Measurements from ENCODE around the gene MOXD1. TPM values are rescaled to one million over a fixed set of nuclear protein-coding genes. Genes with fewer than 3 reads are reported as not detected.
A peak's percentile ranks its signal among the peaks of the same experiment; 100 is the strongest.

MOXD1 gene
- total RNA-seq, 4 donors from 2014 or later: 5.5 to 16.3 (median 8.3) TPM; not detected in 1

GRCh38 chr6:132286298-132287019 is 114.8 kb downstream of the MOXD1 start:
- Histone ChIP-seq H3K27ac (peak overlapping the region in 1 of 4 donors; percentile 6), H3K4me3 (no peak overlapping the region), H3K36me3 (no peaks in the 10 kb centered on the region), H3K27me3 (no peaks in the 10 kb centered on the region), H3K4me1 (peaks cover 0 to 15% (median 0%) of the 10 kb centered on the region in 4 donors), H3K9me3 (no peaks in the 10 kb centered on the region)
- WGBS, 2 donors (ENCODE audit: low coverage in 1 of 2): 46 to 67% methylated on average over 5 of the region's 5 CpGs
- intact Hi-C loops (cut with DNase I; ENCODE audit: low total_unique reads): loop anchor here (10.0 kb wide), 1 partner anchor 198 kb away; no protein-coding TSS in a partner anchor
- peak; percentile 16 for DNase-seq
- TF ChIP-seq POLR2AphosphoS5 (IDR thresholded peaks at IDR 0.05) (no peak), EP300 (IDR thresholded peaks at IDR 0.05; ENCODE audit: low read depth) (no peak), CTCF (IDR thresholded peaks at IDR 0.05) (no peak), POLR2A (IDR thresholded peaks at IDR 0.05) (no peak)
- in situ Hi-C loops (cut with MboI; ENCODE audit: low pct_ligation_motif_present in 1 of 4, low pct_unique_long_range_greater_than_20kb in 1 of 4, low sequenced_read_pairs in 3 of 4): no loop called here

GRCh38 chr6:132285004-132285780 is 116.1 kb downstream of the MOXD1 start:
- DNase-seq: no peak
- H3K4me3 ChIP-seq: no peak overlapping the region
- no peaks in the 10 kb centered on the region for H3K9me3 ChIP-seq
- H3K27me3 ChIP-seq: peaks cover 3% of the 10 kb centered on the region
- no peak for TF ChIP-seq POLR2AphosphoS5 (IDR thresholded peaks at IDR 0.05)
- TF ChIP-seq POLR2A (IDR thresholded peaks at IDR 0.05): no peak
- no peak for TF ChIP-seq EP300 (IDR thresholded peaks at IDR 0.05; ENCODE audit: low read depth)
- no peak for TF ChIP-seq CTCF (IDR thresholded peaks at IDR 0.05)
- intact Hi-C loops (cut with DNase I; ENCODE audit: low total_unique reads): loop anchor here (10.0 kb wide), 1 partner anchor 200 kb away; no protein-coding TSS in a partner anchor
- in situ Hi-C loops (cut with MboI; ENCODE audit: low pct_ligation_motif_present in 1 of 4, low pct_unique_long_range_greater_than_20kb in 1 of 4, low sequenced_read_pairs in 3 of 4): no loop called here
- no peak overlapping the region for H3K27ac ChIP-seq
- WGBS, 2 donors (ENCODE audit: low coverage in 1 of 2): 78 to 79% methylated on average over 9 to 11 of the region's 11 CpGs
- H3K4me1 ChIP-seq: peaks cover 0 to 15% (median 0%) of the 10 kb centered on the region in 4 donors
- no peaks in the 10 kb centered on the region for H3K36me3 ChIP-seq

GRCh38 chr6:132282696-132283095 is 118.6 kb downstream of the MOXD1 start:
- H3K9me3 ChIP-seq: no peaks in the 10 kb centered on the region
- DNase-seq: no peak
- H3K4me1 ChIP-seq: peaks cover 0 to 15% (median 0%) of the 10 kb centered on the region in 4 donors
- peaks cover 3% of the 10 kb centered on the region for H3K27me3 ChIP-seq
- no peak overlapping the region for H3K4me3 ChIP-seq
- no peak overlapping the region for H3K27ac ChIP-seq
- intact Hi-C loops (cut with DNase I; ENCODE audit: low total_unique reads): loop anchor here (10.0 kb wide), 1 partner anchor 202 kb away; no protein-coding TSS in a partner anchor
- TF ChIP-seq POLR2A (IDR thresholded peaks at IDR 0.05) (no peak), EP300 (IDR thresholded peaks at IDR 0.05; ENCODE audit: low read depth) (no peak), CTCF (IDR thresholded peaks at IDR 0.05) (no peak), POLR2AphosphoS5 (IDR thresholded peaks at IDR 0.05) (no peak)
- no peaks in the 10 kb centered on the region for H3K36me3 ChIP-seq
- in situ Hi-C loops (cut with MboI; ENCODE audit: low pct_ligation_motif_present in 1 of 4, low pct_unique_long_range_greater_than_20kb in 1 of 4, low sequenced_read_pairs in 3 of 4): no loop called here
- 88 to 91% methylated on average over 7 of the region's 7 CpGs for WGBS, 2 donors (ENCODE audit: low coverage in 1 of 2)

GRCh38 chr6:132280436-132280835 is 120.8 kb downstream of the MOXD1 start:
- no peak for DNase-seq
- Histone ChIP-seq H3K4me3 (no peak overlapping the region), H3K4me1 (peaks cover 0 to 4% (median 0%) of the 10 kb centered on the region in 4 donors), H3K36me3 (no peaks in the 10 kb centered on the region), H3K27me3 (peaks cover 3% of the 10 kb centered on the region), H3K9me3 (no peaks in the 10 kb centered on the region), H3K27ac (no peak overlapping the region)
- in situ Hi-C loops (cut with MboI; ENCODE audit: low pct_ligation_motif_present in 1 of 4, low pct_unique_long_range_greater_than_20kb in 1 of 4, low sequenced_read_pairs in 3 of 4) (no loop called here), intact Hi-C loops (cut with DNase I; ENCODE audit: low total_unique reads) (loop anchor here (10.0 kb wide), 1 partner anchor 204 kb away; no protein-coding TSS in a partner anchor)
- TF ChIP-seq EP300 (IDR thresholded peaks at IDR 0.05; ENCODE audit: low read depth): no peak
- TF ChIP-seq CTCF (IDR thresholded peaks at IDR 0.05): no peak
- no peak for TF ChIP-seq POLR2A (IDR thresholded peaks at IDR 0.05)
- WGBS, 2 donors (ENCODE audit: low coverage in 1 of 2): 46 to 81% methylated on average over 3 to 8 of the region's 8 CpGs
